Placental pericyte (primary cell): ENCODE results near the gene ANKS3. TPM values are rescaled to one million over a fixed set of nuclear protein-coding genes. Genes with fewer than 3 reads are reported as not detected.

Experiments used
- small RNA-seq: library from RNA; depleted of rRNA; stranded (forward); fragments of <200 nt; gene quantifications from one replicate; pipeline ENCODE3, GENCODE V24; 2012; ENCODE audit warnings: low replicate concordance
- total RNA-seq: library from RNA; depleted of rRNA; stranded (reverse); fragments of >200 nt; gene quantifications from 2 replicates; pipeline ENCODE4 v1.2.3, GENCODE V29; 2012

ANKS3 gene
- total RNA-seq, result 26.7 and 31.4 TPM in 2 replicates

GRCh38 chr16:4734063-4734729 lies at the start of gene ANKS3, which contains the start of gene DNAAF8:
TSS of gene ANKS3 (minus strand) at chr16:4734271. CDS start at chr16:4730149, 4,122 bp downstream.
TSS of gene DNAAF8 (plus strand) at chr16:4734537. CDS start at chr16:4736515, 1,978 bp downstream.

GRCh38 chr16:4766875-4767628 lies 33.0 kb upstream of the ANKS3 start, which contains the start of gene ZNF500:
TSS of gene ZNF500 (minus strand) at chr16:4767162. CDS start at chr16:4765978, 1,184 bp downstream.

GRCh38 chr16:4693296-4693955 lies 40.6 kb downstream of the ANKS3 start, which contains the start of gene NUDT16L1:
TSS of gene NUDT16L1 (plus strand) at chr16:4693562. CDS start at chr16:4693727, 165 bp downstream.

Small RNA genes within 50 kb of the gene (small RNA-seq; reads per million reads assigned to genes)
- gene MIR6769A (not detected), gene RF00017 (not detected)

Other genes with a start within 250 kb of the ANKS3 start
- gene CDIP1, start 195.5 kb downstream of the ANKS3 start, total RNA-seq, result 13.9 and 19.0 TPM in 2 replicates
- under 0.01 TPM in 2 replicates for gene C16orf96, start 177.9 kb downstream of the ANKS3 start, total RNA-seq
- gene UBALD1, start 119.4 kb downstream of the ANKS3 start, total RNA-seq, result 11.4 and 12.2 TPM in 2 replicates
- gene MGRN1, start 109.4 kb downstream of the ANKS3 start, total RNA-seq, result 53.0 and 56.8 TPM in 2 replicates
- 18.2 and 23.2 TPM in 2 replicates for gene NUDT16L1, start 40.7 kb downstream of the ANKS3 start, total RNA-seq
- 0.57 and 1.1 TPM in 2 replicates for gene DNAAF8, start 266 bp upstream of the ANKS3 start, total RNA-seq
- gene ZNF500, start 32.9 kb upstream of the ANKS3 start, total RNA-seq, result 10.9 and 19.5 TPM in 2 replicates
- gene SEPTIN12, start 54.1 kb upstream of the ANKS3 start, total RNA-seq, result not detected in 2 replicates
- not detected in 2 replicates for gene SMIM22, start 61.1 kb upstream of the ANKS3 start, total RNA-seq
- 15.5 and 28.8 TPM in 2 replicates for gene ROGDI, start 68.4 kb upstream of the ANKS3 start, total RNA-seq
- 40.5 and 57.8 TPM in 2 replicates for gene GLYR1, start 113.0 kb upstream of the ANKS3 start, total RNA-seq
- 28.2 and 30.4 TPM in 2 replicates for gene UBN1, start 113.2 kb upstream of the ANKS3 start, total RNA-seq
- 0.72 and 5.3 TPM in 2 replicates for gene PPL, start 202.9 kb upstream of the ANKS3 start, total RNA-seq
- not detected in 2 replicates for gene SEC14L5, start 224.1 kb upstream of the ANKS3 start, total RNA-seq